Keratinocyte (primary cell): ENCODE measurements around the gene RGCC.

Experiments used
- CTCF ChIP-seq, 3 experiments: IDR thresholded peaks in 1 of 3; conservative IDR thresholded peaks in 1 of 3; optimal IDR thresholded peaks in 1 of 3; 2 replicates in 2 of 3; 3 replicates in 1 of 3; pipeline versions ENCODE3 to v1.5.1; 2011; ENCODE audit warnings: low read length in 3 of 3, mild to moderate bottlenecking in 3 of 3, moderate library complexity in 2 of 3, control low read depth in 1 of 3, inconsistent platforms in 1 of 3; ENCODE audit not compliant: insufficient read depth in 2 of 3; ENCODE audit errors: extremely low read depth in 1 of 3
- EZH2 ChIP-seq: IDR thresholded peaks from one replicate; pipeline ENCODE4 v1.6.1; 2012; ENCODE audit warnings: inconsistent platforms, mild to moderate bottlenecking, low read length, moderate library complexity

DNA sequence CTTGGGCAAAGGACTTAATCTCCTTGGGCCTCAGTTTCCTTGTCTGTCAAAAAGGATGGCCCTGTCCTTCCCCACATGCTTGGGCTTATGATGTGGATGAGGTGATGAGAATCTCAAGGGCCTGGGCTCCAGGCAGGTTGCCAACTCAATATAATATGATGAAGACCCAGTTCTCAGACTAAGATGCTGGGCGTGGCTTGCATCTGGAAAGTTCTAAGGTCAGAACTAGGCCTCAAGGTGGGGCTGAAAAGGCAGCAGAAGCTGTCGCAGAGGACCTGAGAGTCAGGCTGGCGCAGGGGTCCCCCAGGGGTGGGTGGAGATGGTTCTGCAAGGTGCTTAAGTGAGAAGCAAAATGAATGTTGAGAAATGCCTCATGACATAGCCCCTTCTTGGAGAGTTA, 58.8 kb downstream of the RGCC start:
- no peak for TF ChIP-seq CTCF (optimal IDR thresholded peaks at IDR 0.05 in 1 of 3, IDR thresholded peaks at IDR 0.05 in 1 of 3, conservative IDR thresholded peaks at IDR 0.05 in 1 of 3; ENCODE audit: extremely low read depth in 1 of 3, insufficient read depth in 2 of 3, low read length in 3 of 3)
- TF ChIP-seq EZH2 = no peak
